Measurements from ENCODE around the gene MBTD1.
A peak's percentile ranks its signal among the peaks of the same experiment; 100 is the strongest.
"Not testable (repeated sequence)": the region's sequence is repeated elsewhere in the genome, so short reads cannot be mapped to it uniquely, and the experiment has no call there.

Gene MBTD1

DNA sequence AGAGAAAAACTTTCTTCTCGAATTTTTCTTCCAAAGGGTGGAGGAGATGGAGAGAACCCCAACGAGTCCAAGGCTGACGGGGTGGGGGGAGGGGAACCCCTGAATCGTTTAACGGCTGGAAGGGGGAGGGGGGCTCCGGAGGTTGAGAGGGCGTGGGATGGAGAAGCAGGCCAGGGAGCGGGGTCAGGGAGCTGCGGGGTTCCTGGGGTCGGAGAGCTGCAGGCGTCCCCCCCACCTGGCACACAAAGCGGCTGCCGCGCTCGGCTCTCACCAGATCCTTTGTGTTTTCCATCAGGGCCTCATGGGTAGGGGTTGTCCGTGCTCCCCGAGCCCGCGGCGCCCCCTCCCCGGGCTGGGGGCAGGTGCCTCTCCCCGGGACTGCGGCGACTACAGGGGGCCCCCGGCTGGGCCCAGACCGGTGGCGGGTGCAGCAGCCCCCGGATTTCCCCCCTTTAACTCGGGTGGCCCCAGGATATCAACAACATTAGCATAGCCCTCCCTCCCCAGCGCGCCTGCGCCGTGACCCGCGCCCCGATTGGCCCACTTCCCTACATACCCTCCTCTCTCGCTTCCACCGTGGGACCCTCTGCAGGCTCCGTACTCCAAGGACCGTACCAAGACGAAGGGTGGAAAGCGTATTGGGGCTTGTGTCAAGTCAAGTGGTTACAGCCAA is at the start of gene MBTD1:
Gene MBTD1, minus strand, starts transcription at position 486 of the 673 bp plus-strand sequence. CDS start 34,888 bp downstream, outside the sequence.
- peak; percentile 90 for DNase-seq (ENCODE audit: low read depth)

GRCh38 chr17:51305182-51305581 is 45.3 kb upstream of the MBTD1 start:
- no peak for DNase-seq (ENCODE audit: low read depth)

GRCh38 chr17:51299859-51300258 is 40.0 kb upstream of the MBTD1 start:
- DNase-seq (ENCODE audit: low read depth), result no peak

GRCh38 chr17:51298508-51299371 is 38.9 kb upstream of the MBTD1 start:
- DNase-seq (ENCODE audit: low read depth), result no peak

- DNase-seq (ENCODE audit: low read depth), result not testable (repeated sequence)
Measured at GRCh38 chr17:51294338-51294737, 34.5 kb upstream of the MBTD1 start.

DNA sequence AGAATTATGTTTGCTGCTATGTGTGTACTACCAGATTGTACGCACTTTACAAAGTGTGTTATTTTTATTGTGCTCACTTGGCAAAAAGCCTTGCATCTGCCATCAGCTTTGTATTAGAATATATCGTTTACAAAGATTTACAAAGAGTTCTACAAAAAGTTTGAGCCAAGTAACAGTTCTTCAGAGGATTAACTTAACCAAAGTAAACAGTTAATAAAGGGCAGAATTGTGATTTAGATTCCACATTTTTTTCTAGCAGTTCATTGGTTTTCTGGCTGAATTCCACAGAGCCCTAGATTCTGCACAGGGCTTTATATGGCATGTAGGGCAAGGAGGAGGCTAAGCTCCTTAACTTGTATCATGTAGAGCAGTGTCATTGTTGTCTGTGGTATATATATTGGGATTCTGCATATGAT is 29.9 kb upstream of the MBTD1 start:
- no peak for DNase-seq (ENCODE audit: low read depth)

DNA sequence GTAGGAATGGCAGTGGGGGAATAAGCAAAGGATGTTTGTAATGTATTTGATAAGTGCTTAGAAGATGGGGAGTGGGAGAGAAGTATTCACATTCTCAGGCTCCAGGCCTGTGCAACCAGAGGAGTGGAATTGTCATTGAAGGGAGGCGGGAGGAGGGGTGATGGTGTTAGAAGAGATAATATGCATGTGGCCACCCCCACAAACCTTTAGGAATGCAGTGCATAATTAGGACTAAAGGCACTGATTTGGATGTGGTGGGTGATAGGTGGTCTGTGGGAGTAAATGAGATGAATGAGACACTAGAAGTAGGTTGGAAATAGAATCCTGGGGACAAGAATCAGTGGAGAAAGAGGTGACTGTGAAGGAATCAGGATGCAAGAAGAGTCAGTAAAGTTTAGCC is 27.6 kb upstream of the MBTD1 start:
- no peak for DNase-seq (ENCODE audit: low read depth)

DNA sequence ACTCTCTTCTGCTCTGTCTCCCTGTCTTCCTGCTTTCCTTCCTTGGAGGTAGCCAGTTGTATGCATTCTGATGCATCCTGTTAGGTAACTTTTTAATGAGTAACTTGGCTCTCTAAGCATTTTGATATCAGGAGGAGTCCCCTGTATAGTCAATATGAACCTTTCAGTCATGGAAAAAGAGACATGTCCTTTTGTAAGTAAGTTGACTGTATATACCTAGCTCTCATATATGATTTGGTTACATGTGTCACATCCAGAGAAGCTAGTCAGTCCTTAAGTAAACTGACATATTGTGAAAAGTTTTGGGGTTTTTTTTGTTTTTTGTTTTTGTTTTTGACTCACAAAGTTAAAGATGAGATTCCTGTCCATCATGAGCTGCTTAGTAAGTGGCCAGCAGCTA is 19.3 kb upstream of the MBTD1 start:
- no peak for DNase-seq (ENCODE audit: low read depth)

- DNase-seq (ENCODE audit: low read depth), result no peak
Measured at GRCh38 chr17:51275381-51275780, 15.5 kb upstream of the MBTD1 start.

DNA sequence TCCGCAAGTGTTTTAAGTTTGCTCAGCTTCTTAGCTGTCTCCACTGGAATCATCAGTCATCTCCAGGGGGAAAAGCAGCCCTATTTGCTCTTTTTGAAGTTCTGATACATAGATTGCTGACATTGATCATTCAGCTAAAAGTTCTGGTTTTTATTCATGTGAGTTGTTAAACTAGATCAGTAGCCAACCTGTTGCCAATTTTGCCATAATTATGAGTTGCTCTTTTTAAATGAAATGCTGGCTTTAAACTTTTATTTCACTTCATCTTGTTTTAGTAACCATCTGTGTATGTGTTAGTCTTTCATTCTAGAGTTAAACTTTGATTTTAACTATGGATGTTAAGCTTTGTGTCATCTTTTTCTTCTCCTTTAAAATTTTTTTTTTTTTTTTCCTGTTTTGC is 13.0 kb upstream of the MBTD1 start:
- no peak for DNase-seq (ENCODE audit: low read depth)

DNA sequence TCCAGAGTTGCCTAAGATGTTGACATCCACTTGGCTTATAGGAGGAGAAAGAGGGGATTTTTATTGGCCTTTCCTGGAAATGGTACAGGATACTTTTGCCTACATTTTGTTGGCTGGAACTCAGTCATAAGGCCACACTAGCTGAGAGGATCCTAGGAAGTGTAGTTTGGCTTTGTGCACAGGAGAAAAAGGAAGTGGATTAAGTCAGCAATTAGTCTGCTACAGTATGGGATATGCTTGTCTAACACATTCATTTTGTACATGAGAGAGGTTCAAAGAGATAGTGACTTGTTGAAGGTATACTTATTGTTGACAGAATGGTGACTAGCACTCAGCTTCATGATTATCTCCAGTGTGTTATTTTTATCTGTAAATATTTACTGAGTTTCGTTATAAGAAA is 10.8 kb upstream of the MBTD1 start:
- no peak for DNase-seq (ENCODE audit: low read depth)

GRCh38 chr17:51269991-51270390 is 10.1 kb upstream of the MBTD1 start:
- no peak for DNase-seq (ENCODE audit: low read depth)

DNA sequence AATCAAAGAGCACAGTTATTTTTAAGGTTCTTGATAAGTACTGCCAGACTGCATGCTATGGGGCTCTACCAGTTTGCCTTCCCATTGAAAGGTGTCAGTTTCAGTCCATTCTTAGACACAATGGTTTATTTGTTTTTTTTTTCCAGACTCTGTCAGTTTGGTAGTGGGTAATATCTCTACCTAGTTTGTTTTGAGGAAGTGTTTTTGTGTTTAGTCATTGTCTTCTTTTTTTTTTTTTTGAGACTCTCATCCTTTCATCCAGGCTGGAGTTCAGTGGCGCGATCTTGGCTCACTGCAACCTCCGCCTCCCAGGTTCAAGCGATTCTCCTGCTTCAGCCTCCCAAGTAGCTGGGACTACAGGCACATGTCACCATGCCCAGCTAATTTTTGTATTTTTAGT is 4.6 kb upstream of the MBTD1 start:
- DNase-seq (ENCODE audit: low read depth), result not testable (repeated sequence)

DNA sequence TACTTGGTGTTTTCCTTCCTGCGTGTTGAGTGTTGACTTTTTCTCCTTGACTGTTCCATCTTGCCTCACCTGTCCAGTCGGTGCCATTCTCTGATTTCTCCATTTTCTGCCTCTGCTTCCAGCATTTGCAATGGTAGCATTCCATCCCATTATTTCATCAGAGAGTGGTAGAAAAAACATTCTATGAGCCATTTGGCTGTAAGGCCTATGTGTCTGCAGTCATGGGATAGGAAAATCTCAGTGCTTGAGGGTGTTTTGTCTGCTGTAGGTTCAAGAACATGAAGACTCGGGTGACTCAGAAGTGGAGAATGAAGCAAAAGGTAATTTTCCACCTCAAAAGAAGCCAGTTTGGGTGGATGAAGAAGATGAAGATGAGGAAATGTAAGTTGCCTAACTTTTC is 3.2 kb upstream of the MBTD1 start:
- DNase-seq (ENCODE audit: low read depth), result no peak

DNA sequence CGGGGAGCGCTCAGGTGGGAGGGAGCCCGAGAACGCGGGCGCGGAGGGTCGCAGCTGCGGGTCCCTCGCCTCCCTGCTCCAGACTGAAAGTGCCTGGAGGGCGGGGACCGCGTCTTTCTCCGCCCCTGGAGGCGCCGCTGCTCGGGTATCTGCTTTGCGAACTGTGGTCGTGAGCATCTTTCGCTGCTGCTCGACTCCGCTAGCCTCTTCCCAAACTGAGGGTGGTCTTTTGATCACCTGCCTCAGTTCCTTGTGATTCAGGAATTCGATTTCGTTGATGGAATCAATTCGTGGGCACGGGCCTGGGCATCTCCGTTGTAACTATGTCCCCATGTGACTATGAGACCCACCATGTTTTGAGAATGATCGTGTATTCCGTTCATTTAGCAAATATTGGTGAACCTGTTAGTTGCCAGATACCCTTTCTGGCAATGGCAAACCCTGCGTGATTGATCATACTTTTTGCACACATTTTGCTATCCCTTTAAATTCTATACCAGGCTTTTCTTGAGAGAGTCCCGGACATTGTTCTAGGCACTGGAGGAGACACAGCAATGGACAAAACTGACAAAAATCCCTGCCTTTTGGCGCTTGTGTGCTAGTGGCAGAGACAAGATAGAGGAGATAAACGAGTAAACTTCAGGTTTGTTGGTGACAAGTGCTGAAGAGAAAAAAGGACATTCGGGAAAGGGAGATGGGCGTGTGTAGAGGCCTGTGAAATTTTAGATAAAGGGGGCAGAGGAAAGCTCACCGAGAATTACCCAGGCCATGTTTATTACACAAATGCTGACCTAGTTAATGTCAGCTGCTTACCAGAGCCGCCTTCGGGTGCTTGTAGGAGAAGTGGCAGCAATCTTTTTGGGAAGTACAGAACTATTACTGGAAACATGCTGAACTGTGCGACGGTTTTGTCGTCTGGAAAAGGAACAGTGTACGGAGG is 1.4 kb upstream of the MBTD1 start:
- DNase-seq (ENCODE audit: low read depth), result no peak

GRCh38 chr17:51260237-51261023 is 581 bp upstream of the MBTD1 start, which contains the start of gene UTP18:
Gene UTP18, plus strand, starts transcription at chr17:51260546. Its CDS starts 39 bp downstream, at chr17:51260585.
- DNase-seq (ENCODE audit: low read depth), result peak; percentile 95

- DNase-seq (ENCODE audit: low read depth), result no peak
Measured at GRCh38 chr17:51258756-51259563, 889 bp downstream of the MBTD1 start.

DNA sequence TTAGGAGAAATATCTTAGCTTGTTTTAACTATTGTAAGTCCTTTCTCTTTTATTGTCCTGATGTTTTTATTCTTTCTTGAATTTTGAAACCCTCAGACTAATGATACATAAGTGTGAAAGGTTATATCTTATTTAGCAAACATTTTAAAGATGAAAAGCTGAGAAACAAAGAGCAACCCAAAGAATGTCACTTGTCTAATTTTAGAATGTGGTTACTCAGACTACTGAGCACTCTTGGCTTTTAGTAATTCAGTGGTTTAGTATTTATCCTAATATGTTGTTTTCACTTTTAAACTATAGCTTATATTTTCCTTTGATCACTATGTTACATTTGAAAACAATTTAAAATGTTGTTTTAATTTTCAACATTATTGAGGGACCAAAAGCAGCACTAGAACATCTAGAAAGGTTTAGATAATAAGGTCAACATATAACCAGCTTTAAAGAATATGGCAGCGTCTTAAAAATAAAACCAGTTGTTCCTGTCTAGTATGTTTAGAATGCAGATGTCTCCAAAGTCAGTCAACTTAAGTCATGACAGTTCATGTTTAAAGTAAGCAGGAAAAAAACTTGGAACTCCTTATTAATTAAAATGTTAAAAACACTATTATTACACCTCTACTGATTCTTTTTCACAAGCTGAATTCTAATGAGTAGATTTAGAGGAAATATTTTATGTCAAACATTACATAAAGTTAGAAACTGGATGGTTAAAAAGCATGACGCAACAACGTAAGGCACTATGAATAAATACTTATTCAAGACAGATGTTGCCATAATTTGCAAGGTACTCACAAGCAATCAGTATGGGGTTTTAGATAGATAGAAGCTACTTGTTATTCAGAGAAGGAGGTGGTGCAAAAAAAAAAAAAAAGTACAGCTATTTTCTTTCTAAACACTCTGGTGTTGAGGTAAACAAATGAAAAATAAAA is 2.4 kb downstream of the MBTD1 start:
- DNase-seq (ENCODE audit: low read depth), result no peak

- DNase-seq (ENCODE audit: low read depth), result no peak
Measured at GRCh38 chr17:51256101-51256500, 3.7 kb downstream of the MBTD1 start.

Data from activated T-helper 9 cell treated with anti-CD3 and anti-CD28 coated beads, Interleukin-2, amount 50 U/mL, for 16 hours (primary cell).